Mucosa of stomach (tissue), 1 donor: ENCODE data around the gene MPV17L2.

Experiments
- H3K27me3 ChIP-seq: one replicate; pipeline ENCODE4 v1.7.0; 2013; ENCODE audit warnings: mild to moderate bottlenecking, low read length; ENCODE audit not compliant: control insufficient read depth, insufficient read depth
- H3K36me3 ChIP-seq: one replicate; pipeline ENCODE4 v1.7.0; 2013; ENCODE audit warnings: low read length; ENCODE audit not compliant: control insufficient read depth, insufficient read depth
- H3K4me1 ChIP-seq: one replicate; pipeline ENCODE4 v1.7.0; 2013; ENCODE audit warnings: mild to moderate bottlenecking, low read length; ENCODE audit not compliant: control insufficient read depth, insufficient read depth
- H3K4me3 ChIP-seq: one replicate; pipeline ENCODE4 v1.7.0; 2013; ENCODE audit warnings: low read length
- H3K9ac ChIP-seq: one replicate; pipeline ENCODE4 v1.7.0; 2013; ENCODE audit warnings: mild to moderate bottlenecking, low read length, moderate library complexity
- H3K9me3 ChIP-seq: one replicate; pipeline ENCODE4 v1.7.0; 2013; ENCODE audit warnings: mild to moderate bottlenecking, low read length, moderate library complexity; ENCODE audit not compliant: control insufficient read depth
- donor health status: Pancreatic carcinoma.

The MPV17L2 gene

DNA sequence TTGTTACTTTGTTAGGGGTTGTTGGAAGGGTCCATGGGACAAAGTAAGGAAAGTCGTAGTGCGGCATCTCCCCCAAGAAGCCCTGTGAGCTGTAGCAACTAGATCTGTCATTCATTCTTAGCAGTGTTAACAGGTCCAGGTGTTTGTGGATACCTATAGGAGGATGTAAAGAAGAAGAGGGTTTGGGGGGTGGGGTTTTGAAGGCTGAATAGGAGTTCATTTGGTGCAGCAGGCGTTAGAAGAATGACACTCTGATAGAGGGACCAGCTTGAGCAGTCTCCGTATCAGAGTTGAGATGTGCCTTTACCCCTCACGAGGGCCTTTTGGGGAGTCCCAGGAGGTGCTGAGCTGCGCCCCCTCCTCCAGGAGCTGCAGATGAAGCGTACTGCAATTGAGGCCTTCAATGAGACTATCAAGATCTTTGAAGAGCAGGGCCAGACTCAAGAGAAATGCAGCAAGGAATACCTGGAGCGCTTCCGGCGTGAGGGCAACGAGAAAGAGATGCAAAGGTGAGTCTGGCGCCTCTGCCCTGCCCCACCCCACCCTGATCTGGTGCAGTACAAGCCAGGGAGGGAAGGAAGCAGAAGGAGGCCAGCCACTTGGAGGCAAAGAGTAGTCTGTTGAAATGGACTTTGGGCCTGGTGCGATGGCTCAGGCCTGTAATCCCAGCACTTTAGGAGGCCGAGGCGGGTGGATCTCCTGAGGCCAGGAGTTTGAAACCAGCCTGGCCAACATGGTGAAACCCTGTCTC is 27.0 kb upstream of the MPV17L2 start:
- Histone ChIP-seq H3K4me3 (no peak overlapping the region), H3K36me3 (no peaks in the 10 kb centered on the region), H3K9me3 (no peaks in the 10 kb centered on the region), H3K4me1 (peaks cover under 1% of the 10 kb centered on the region), H3K27me3 (no peaks in the 10 kb centered on the region), H3K9ac (no peak overlapping the region)

- no peaks in the 10 kb centered on the region for H3K27me3 ChIP-seq
- no peak overlapping the region for H3K9ac ChIP-seq
- no peaks in the 10 kb centered on the region for H3K9me3 ChIP-seq
- no peaks in the 10 kb centered on the region for H3K4me1 ChIP-seq
- H3K4me3 ChIP-seq, result no peak overlapping the region
- H3K36me3 ChIP-seq, result no peaks in the 10 kb centered on the region
Measured at GRCh38 chr19:18167011-18167410, 26.0 kb upstream of the MPV17L2 start.

GRCh38 chr19:18167975-18168645 is 24.9 kb upstream of the MPV17L2 start:
- H3K36me3 ChIP-seq, result no peaks in the 10 kb centered on the region

GRCh38 chr19:18168673-18169381 is 24.2 kb upstream of the MPV17L2 start:
- H3K9ac ChIP-seq, result no peak overlapping the region
- H3K4me1 ChIP-seq, result peaks cover 4% of the 10 kb centered on the region
- H3K36me3 ChIP-seq, result no peaks in the 10 kb centered on the region
- no peaks in the 10 kb centered on the region for H3K27me3 ChIP-seq
- H3K4me3 ChIP-seq, result no peak overlapping the region
- H3K9me3 ChIP-seq, result no peaks in the 10 kb centered on the region

More at GRCh38 chr19:18167975-18168645, 24.9 kb upstream of the MPV17L2 start:
- Histone ChIP-seq H3K9me3 (no peaks in the 10 kb centered on the region), H3K4me1 (peaks cover under 1% of the 10 kb centered on the region), H3K27me3 (no peaks in the 10 kb centered on the region), H3K9ac (no peak overlapping the region), H3K4me3 (no peak overlapping the region)

GRCh38 chr19:18170714-18171255 is 22.2 kb upstream of the MPV17L2 start:
- Histone ChIP-seq H3K36me3 (no peaks in the 10 kb centered on the region), H3K4me3 (no peak overlapping the region), H3K4me1 (peaks cover 16% of the 10 kb centered on the region), H3K9me3 (no peaks in the 10 kb centered on the region), H3K9ac (no peak overlapping the region), H3K27me3 (no peaks in the 10 kb centered on the region)

DNA sequence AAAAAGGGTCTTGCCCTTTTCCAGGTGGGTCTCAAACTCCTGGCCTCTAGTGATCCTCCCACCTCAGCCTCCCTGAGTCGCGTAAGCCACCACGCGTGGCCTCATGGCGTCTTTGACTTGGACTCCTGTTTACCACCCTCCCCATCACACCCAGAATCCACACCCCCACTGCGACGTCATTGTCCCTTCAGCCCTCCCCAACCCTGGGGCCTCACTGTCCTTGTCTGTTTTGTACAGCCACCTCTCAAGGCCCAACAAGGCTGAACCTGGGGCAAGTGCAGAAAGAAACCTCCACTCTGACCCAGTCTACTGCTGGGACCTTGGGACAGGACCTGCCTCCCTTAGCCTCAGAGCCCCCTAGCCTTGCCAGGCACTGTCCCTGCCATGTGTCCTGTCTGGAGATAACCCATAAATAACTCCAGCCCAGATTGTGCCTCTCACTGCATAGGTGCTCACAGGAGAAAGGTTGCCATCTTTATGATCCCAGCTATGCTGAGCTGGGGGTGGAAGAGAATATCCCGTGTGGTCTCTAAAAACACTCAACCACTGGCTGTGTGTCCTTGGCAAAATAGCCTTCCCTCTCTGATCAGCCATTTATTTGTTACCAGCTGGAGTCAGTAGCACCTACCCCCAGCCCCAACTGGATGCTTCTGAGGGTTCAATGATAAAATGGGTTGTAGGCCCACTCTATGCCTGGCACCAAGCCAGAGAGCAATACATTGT is 21.3 kb upstream of the MPV17L2 start:
- Histone ChIP-seq H3K4me3 (no peak overlapping the region), H3K27me3 (no peaks in the 10 kb centered on the region), H3K4me1 (peaks cover 16% of the 10 kb centered on the region), H3K9ac (no peak overlapping the region), H3K36me3 (no peaks in the 10 kb centered on the region), H3K9me3 (no peaks in the 10 kb centered on the region)

DNA sequence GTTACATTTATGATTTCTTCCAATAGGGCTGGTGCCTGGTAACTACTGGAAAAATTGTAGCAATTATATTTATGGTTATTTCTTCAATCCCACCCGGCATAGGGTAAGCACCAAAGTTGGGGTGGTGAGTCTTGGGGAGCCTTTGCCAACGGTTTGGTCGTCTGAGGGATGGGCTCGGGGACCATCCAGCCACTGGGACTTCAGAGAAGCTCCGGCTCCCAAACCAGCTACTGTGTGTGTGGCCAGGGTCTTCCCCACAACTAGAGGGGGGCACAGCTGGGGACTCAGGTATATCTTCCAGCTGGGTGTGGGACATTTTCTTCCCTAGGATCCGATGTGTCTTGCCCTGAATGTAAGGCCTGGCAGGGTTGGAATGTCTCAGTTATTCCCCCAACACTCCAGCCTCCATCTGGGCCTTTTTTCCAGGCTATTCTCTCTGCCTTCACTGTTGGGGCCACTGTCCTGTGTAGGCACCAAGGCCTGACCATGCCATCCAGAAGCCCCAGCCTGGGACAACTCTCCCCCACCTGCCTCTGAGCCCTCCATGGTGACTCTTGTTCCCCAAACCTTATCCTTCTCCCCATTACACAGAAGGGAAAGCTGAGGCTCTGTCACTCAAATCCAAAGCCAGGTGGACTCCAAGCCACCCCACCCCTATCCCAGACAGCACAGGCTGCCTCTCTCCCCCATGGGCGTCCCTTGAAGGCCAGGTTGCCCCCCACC is 20.5 kb upstream of the MPV17L2 start:
- Histone ChIP-seq H3K9me3 (no peaks in the 10 kb centered on the region), H3K4me3 (no peak overlapping the region), H3K27me3 (no peaks in the 10 kb centered on the region), H3K9ac (no peak overlapping the region), H3K36me3 (no peaks in the 10 kb centered on the region), H3K4me1 (peaks cover 16% of the 10 kb centered on the region)

DNA sequence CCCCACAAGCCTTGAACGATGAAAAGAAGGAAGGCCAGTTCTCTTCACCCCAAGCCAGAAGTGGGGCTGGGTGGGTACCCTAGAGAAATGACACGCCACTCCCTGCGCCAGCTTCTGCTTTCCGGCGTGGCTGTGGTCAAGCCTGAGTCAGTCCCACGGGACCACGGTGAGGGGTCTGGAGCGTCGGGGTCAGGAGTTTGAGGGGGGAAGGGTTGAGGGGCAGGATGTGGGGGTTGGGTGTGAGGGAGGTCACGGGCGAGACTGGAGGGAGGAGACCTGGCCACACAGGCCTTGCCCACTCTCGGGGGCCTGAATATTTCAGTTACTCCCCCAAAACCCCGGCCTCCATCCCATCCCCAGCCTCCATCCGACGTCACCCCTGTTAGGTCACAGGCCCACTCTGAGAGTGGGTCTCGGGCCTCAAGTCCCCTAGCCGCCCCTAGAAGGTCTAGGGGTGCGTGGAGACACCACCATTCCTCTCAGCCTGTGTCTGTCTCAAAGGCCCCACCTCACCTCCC is 19.9 kb upstream of the MPV17L2 start:
- Histone ChIP-seq H3K9ac (peak overlapping the region; percentile 65), H3K4me1 (peaks cover 16% of the 10 kb centered on the region), H3K27me3 (no peaks in the 10 kb centered on the region), H3K36me3 (no peaks in the 10 kb centered on the region), H3K4me3 (peak overlapping the region; percentile 67), H3K9me3 (no peaks in the 10 kb centered on the region)

DNA sequence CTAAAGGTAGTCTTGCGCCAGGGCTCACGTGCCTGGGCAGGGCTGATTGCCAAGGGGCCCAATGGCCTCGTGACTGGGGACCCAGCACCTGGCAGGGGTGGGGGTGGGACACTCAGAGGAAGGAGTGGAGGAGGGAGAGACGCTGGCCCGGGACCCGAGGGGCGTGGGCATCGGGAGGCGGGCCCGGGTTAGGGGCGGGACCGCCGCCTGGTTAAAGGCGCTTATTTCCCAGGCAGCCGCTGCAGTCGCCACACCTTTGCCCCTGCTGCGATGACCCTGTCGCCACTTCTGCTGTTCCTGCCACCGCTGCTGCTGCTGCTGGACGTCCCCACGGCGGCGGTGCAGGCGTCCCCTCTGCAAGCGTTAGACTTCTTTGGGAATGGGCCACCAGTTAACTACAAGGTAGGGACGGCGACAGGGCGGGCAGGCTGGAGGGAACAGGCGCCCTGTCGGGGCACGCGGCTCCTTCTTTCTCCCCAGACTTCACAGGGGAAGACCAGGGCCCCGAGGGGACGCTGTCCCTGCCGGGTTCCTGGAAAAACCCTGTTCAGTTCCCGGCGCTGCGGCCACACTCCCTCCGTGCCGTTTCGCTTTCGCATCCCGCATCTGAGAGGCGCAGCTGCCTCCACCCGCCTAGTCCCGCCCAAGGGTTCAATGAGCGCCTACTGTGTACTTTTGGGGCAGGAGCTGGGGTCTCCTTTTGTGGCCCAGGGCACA is 19.3 kb upstream of the MPV17L2 start, which contains the start of gene IFI30:
TSS of gene IFI30 (plus strand) at position 242 of the 717 bp plus-strand sequence. CDS start at position 271, 29 bp downstream.
- peak within 1 kb of the TSS; percentile 67 for H3K4me3 ChIP-seq
- H3K36me3 ChIP-seq, result no peaks in the 10 kb centered on the region
- no peaks in the 10 kb centered on the region for H3K9me3 ChIP-seq
- peaks cover 16% of the 10 kb centered on the region for H3K4me1 ChIP-seq
- no peaks in the 10 kb centered on the region for H3K27me3 ChIP-seq
- H3K9ac ChIP-seq, result peak within 1 kb of the TSS; percentile 65

DNA sequence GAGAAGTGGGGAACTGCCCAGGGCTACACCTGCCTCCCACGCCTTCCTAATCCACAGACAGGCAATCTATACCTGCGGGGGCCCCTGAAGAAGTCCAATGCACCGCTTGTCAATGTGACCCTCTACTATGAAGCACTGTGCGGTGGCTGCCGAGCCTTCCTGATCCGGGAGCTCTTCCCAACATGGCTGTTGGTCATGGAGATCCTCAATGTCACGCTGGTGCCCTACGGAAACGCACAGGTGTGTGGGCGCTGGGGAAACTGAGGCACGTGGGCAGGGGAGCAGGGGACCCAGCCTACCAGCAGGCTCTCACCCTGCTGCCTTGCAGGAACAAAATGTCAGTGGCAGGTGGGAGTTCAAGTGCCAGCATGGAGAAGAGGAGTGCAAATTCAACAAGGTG is 18.0 kb upstream of the MPV17L2 start:
- Histone ChIP-seq H3K4me1 (peaks cover 16% of the 10 kb centered on the region), H3K36me3 (no peaks in the 10 kb centered on the region), H3K27me3 (no peaks in the 10 kb centered on the region), H3K9me3 (no peaks in the 10 kb centered on the region), H3K9ac (no peak overlapping the region), H3K4me3 (no peak overlapping the region)
